GM12801 (cell line): ENCODE measurements around the gene DHRS1.

ENCODE experiments used
- CTCF ChIP-seq: IDR thresholded peaks from one replicate; pipeline ENCODE4 v1.5.1; 2011; ENCODE audit warnings: control low read depth; ENCODE audit not compliant: insufficient read length; ENCODE audit errors: extremely low read depth

Gene DHRS1

DNA sequence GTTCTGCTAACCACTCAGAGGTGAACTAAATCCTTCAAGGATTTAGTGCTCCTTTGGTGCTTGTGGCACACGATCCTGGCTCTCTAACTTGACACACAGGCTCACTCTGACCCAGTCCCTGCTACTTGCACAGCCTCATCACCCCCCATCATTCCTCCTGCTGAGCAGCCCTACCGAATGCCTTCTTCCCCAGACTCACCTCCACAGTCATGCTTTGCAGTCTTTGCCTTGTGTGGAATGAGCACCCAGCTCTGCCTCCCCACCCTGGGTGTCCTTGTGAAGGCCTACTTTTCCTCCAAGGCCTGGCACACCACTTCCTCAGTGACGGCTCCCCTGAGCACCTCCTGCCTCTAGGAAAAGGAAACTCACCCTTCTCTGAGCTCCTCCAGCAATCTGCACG, 49.2 kb downstream of the DHRS1 start:
- no peak for TF ChIP-seq CTCF

- TF ChIP-seq CTCF, result no peak
These were observed 50.2 kb downstream of the DHRS1 start for GRCh38 chr14:24249230-24250021.

- no peak for TF ChIP-seq CTCF
These were observed 52.2 kb downstream of the DHRS1 start for GRCh38 chr14:24247422-24247821.

GRCh38 chr14:24246765-24247212, 52.8 kb downstream of the DHRS1 start:
- no peak for TF ChIP-seq CTCF

- TF ChIP-seq CTCF, result no peak
These were observed 56.2 kb downstream of the DHRS1 start for GRCh38 chr14:24243336-24243836.

- no peak for TF ChIP-seq CTCF
These were observed 57.6 kb downstream of the DHRS1 start for GRCh38 chr14:24241829-24242443.
